GM19023 (cell line): ENCODE measurements around the gene DLG4.
"Not testable (repeated sequence)": the region's sequence is repeated elsewhere in the genome, so short reads cannot be mapped to it uniquely, and the experiment has no call there.

Source experiments
- ATAC-seq: cut with Tn5 transposase; IDR thresholded peaks from one replicate; pipeline ENCODE4 v1.9.1; 2021; ENCODE audit warnings: mild to moderate bottlenecking, moderate library complexity; ENCODE audit not compliant: unreplicated experiment

The DLG4 gene

DNA sequence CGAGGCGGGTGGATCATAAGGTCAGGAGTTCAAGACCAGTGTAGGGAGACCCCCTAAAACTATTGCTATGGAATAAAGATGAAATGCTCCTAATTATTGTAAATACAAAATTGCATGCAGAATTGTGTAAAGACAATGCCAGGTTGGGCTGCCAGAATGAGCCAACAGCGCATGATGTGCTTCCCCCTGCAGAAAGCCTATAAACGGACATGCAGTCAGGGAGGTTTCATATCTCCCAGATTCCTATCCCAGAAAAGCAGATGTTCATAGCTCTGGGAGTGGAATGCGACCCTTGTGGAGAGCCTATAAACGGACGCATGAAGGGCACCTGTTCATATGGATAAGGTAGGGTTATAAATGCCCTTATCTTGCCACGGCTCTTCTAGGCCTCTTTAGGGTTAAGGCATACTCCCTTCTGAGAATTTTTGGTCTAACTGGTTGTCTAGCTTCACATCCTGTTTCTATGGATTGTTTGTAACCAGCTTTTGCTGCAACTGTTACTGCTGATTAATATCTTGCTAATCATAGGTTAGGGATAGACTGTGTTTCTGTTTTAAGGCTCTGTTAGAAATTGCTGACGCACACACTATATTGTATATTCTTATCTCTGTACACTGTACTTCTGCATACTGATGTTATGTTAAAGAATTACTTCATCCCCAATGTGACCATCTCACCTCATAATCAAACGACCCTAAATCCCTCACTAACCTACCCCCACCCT is 50.6 kb downstream of the DLG4 start:
- not testable (repeated sequence) for ATAC-seq

DNA sequence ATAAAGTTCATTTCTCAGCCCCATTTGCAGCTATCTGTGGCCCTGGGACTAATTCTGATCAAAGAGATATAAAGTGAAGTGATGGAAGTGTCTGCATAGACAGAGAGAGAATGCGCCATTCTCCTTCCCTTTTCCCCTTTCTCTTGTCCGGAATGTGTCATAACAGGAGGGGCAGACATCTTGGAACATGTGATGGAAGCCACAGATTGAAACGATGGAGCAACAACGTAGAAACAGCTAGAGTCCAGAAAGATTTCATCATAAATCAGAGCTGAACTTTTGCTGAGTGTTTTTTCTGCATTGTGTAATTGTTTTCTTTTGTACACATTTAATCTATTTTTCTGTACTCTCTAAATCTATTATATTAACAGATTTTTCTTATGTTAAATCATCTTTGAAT is 51.8 kb downstream of the DLG4 start:
- no peak for ATAC-seq

DNA sequence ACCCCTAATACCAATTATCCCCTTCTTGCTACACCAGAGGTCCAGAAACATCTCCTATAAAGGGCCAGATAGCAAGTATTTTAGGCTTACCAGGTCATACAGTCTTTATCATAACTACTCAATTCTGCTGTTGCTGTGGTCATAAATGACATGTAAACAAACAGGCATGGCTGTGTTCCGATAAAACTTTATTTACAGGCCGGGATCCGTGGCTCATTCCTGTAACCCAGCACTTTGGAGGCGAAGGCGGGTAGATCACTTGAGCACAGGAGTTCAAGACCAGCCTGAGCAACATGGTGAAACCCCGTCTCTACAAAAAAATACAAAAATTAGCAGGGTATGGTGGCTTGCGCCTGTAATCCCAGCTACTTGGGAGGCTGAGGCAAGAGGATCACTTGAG is 52.8 kb downstream of the DLG4 start:
- ATAC-seq = no peak

DNA sequence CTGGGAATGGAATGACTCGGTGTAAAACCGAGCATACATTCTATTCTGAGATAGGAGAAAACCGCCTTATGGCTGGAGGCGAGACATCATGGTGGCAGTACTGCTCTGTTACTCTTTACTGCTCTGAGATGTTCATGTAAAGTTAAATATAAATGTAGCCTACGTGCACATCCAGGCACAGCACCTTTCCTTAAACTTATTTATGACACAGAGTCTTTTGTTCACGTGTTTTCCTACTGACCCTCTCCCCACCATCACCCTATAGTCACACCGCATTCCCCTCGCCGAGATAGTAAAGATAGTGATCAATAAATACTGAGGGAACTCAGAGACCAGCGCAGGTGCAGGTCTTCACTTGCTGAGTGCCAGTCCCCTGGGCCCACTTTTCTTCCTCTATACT is 60.1 kb downstream of the DLG4 start:
- not testable (repeated sequence) for ATAC-seq

DNA sequence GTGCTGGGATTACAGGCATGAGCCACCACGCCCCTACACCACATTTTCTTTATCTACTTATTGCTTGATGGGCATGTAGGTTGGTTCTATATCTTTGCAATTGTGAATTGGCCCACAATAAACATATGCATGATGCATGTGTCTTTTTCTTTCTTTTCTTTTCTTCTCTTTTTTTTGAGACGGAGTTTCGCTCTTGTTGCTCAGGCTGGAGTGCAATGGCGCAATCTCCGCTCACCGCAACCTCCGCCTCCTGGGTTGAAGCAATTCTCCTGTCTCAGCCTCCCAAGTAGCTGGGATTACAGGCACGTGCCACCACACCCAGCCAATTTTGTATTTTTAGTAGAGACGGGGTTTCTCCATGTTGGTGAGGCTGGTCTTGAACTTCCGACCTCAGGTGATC is 61.2 kb downstream of the DLG4 start:
- not testable (repeated sequence) for ATAC-seq

DNA sequence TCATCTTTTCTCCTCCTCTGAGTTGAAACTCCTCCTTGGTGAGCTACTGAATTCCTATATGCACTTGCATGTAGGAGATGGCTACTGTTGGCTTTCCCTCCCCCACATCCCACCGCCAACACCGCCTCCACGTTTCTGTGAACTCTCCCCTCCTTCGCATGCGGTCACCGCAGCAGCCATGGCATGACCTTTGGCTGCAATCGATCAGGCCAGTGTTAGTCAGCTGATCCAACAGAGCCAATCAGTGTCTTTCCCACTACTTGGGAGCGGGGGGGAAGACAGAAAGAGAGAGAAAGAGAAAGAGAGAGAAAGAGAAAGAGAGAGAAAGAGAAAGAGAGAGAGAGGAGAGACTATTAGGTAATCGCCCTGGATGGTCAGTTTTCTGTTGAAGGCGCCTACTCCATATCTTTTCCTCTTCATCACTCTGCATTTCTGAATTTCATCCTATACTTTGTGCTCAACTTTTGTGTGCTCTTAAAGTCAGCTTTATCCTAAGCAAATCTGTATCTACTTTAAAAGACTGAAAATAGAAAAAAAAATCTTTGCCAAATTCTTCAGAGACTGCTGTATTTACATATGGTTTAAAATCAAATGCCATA is 63.2 kb downstream of the DLG4 start:
- no peak for ATAC-seq

DNA sequence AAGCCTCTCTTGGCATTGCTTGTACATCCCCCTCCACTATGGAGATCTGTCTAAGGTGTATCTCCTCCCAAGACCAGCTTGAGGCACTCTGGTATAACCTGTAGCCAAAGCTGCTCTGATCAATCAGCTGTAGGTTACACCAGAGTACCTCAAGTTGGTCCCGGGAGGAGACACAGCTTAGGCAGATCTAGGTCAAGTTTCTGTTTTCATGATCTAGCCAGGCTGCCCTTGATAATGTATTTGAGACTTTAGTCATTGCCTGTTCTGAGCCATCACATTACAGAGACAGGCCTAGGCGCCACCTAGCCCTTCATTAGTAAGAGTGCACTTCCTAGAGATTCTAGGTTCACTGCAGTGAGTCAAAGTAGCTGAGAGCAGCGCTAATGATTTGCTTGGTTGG is 71.9 kb downstream of the DLG4 start:
- no peak for ATAC-seq

DNA sequence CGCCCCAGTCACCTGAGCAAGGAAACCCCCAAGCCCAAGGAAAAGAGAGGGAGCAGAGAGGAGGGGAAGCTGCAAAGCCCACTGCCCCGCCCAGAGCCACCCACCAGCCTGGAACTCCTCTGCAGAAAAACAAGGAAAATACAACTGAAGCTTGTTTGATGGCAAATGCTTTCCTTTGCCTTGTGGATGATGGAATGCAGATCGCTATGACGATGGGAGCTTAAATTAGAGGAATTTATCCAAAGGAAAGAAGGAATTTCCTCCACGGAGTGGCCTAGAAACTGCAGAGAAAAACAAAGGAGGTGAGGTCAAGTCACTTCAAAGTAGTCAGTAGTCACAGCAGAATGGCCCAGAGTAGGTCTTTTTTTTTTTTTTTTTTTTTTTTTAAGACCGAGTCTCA is 73.5 kb downstream of the DLG4 start:
- no peak for ATAC-seq

DNA sequence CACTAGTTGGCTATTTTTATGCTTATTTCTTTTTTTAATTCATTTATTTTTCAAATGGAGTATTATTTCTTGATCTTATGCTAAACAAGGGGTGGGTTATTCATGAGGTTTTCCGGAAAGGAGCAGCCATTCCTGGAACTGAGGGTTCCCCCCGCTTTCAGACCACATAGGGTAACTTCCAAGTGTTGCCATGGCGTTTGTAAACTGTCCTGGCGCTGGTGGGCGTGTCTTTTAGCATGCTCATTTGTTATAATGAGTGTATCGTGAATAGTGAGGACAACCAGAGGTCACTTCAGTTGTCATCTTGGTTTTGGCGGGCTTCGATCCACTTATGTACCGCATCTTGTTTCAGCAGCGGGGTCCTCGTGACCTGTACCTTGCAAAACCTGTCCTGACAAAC is 75.4 kb downstream of the DLG4 start:
- ATAC-seq = no peak

DNA sequence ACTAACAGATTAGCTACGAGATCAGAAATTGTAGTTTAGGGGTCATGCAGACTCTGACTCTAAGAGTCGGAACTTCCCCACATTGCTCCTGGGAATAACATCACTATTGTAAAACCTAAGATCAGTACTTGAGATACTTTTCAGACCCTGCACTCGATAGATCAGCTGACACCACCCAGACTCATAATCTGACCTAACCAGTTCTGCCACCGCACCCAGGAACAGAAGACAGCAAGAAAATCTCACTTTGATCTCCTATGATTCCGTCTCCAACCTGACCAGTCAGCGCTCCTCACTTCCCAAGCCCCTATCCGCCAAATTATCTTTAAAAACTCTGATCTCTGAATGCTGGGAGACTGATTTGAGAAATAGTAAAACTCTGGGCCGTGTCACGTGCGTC is 77.8 kb downstream of the DLG4 start:
- no peak for ATAC-seq

DNA sequence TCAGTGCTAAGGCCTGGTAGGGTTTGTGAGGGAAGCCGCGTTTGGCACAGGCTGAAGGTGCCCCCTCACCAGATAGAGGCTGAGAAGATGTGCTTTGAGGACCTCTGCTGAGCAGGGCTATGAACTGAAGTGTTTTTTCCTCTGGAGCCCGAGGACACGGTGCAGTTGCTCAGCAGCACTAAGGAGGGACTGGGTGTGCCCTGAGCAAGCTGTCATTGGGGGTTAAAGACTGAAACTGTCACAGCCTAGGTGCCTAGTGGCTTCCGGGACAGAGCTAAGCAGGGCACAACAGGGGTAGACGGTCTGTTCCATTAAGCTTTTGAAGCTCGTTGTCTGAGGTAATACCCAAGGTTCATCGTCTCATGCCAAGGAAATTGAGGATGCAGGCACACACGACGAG is 80.2 kb downstream of the DLG4 start:
- ATAC-seq = no peak

DNA sequence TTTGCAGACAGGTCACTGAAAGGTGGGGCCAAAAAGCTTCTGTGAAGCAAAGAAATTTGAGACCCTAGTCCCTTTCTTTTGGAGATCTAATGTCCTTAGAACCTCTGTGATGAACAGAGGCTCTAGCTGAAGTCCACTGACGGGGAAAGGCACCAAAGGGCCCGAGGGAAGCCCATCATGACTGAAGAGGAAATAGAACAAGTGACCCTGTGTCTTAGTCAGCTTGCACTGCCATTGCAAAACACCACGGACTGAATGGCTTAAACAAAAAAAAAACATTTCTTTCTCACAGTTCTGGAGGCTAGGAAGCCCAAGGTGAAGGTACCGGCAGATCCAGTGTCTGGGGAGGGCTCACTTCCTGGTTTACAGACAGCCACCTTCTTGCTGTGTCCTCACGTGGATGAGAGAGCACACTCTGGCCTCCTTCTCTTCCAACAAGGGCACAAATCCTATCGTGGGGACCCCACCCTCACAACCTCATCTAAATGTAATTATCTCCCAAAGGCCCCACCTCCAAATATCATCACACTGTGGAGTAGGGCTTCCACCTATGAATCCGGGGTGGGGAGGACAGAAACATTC is 80.7 kb downstream of the DLG4 start:
- no peak for ATAC-seq

DNA sequence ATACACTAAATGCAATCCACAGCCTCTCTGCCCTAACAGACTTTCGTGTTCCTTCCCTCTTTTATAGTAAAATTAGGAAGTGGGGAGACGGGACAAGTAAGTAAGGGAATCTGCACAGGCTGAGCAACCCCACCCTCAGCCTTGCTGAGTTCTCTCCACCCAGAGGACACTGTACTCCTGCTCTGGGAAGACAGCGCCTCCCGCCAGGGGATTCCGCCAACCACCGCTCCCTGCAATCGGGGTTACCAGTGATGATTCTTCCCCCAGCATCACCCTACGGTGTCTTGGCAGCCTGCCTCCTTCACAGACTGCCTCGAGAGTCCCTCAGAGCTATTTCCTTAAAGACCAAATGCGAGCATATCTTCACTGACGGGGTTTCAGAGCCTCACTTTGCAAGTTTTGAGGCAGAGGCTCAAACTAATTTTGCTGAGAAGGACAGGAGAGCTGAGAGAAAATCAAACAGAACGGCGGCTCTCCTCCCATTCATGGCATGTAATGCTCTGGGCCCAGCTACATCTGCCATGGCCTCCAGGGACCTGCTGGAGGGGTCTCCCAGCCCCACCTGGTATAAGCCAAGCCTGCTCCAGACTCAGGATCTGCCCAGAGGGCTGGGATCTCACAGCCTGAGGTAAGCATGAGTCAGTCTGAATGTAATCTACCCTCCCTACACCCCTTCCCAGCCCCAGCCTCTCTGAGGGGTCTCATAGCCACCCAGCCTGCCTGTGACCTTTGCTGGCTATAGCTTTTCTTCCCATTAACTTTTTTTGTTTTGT is 82.3 kb downstream of the DLG4 start:
- no peak for ATAC-seq
